Islet precursor cell (in vitro differentiated cells): ENCODE data around the gene SMARCA2.
A peak's percentile ranks its signal among the peaks of the same experiment; 100 is the strongest.

Source experiments
- DNase-seq: peaks from one replicate; pipeline ENCODE4 v3.0.0-alpha.2; 2018

SMARCA2 gene

GRCh38 chr9:2014696-2015580 is at the start of gene SMARCA2:
Gene SMARCA2 (plus strand): TSS chr9:2015347. CDS start chr9:2029023, 13,676 bp downstream.
- DNase-seq: peak; percentile 99

GRCh38 chr9:1966725-1967366 is 48.3 kb upstream of the SMARCA2 start:
- DNase-seq: no peak

- no peak for DNase-seq
Observed at GRCh38 chr9:1969160-1969559, 46.0 kb upstream of the SMARCA2 start.

GRCh38 chr9:1969898-1970297 is 45.2 kb upstream of the SMARCA2 start:
- DNase-seq: no peak

GRCh38 chr9:1972672-1973071 is 42.5 kb upstream of the SMARCA2 start:
- no peak for DNase-seq

GRCh38 chr9:1977026-1977425 is 38.1 kb upstream of the SMARCA2 start:
- no peak for DNase-seq

GRCh38 chr9:1978941-1979340 is 36.2 kb upstream of the SMARCA2 start:
- DNase-seq: no peak

GRCh38 chr9:1979741-1980367 is 35.3 kb upstream of the SMARCA2 start:
- DNase-seq: no peak

- no peak for DNase-seq
Observed at GRCh38 chr9:1980387-1980786, 34.8 kb upstream of the SMARCA2 start.

GRCh38 chr9:1982074-1982473 is 33.1 kb upstream of the SMARCA2 start:
- no peak for DNase-seq

- DNase-seq: no peak
Observed at GRCh38 chr9:1986341-1986740, 28.8 kb upstream of the SMARCA2 start.

GRCh38 chr9:1989500-1989899 is 25.6 kb upstream of the SMARCA2 start:
- DNase-seq: no peak

GRCh38 chr9:1994180-1994579 is 21.0 kb upstream of the SMARCA2 start:
- DNase-seq: no peak

- DNase-seq: no peak
Observed at GRCh38 chr9:1995084-1995483, 20.1 kb upstream of the SMARCA2 start.

GRCh38 chr9:1996156-1996555 is 19.0 kb upstream of the SMARCA2 start:
- no peak for DNase-seq

- DNase-seq: no peak
Observed at GRCh38 chr9:1997646-1998045, 17.5 kb upstream of the SMARCA2 start.

GRCh38 chr9:1998111-1998510 is 17.0 kb upstream of the SMARCA2 start:
- DNase-seq: no peak

- DNase-seq: no peak
Observed at GRCh38 chr9:2000314-2000713, 14.8 kb upstream of the SMARCA2 start.

- DNase-seq: no peak
Observed at GRCh38 chr9:2008372-2008771, 6.8 kb upstream of the SMARCA2 start.

GRCh38 chr9:2012347-2012746 is 2.8 kb upstream of the SMARCA2 start:
- no peak for DNase-seq

- DNase-seq: no peak
Observed at GRCh38 chr9:2013743-2014475, 1.2 kb upstream of the SMARCA2 start.

- DNase-seq: peak; percentile 80
Observed at GRCh38 chr9:2015581-2016407, 647 bp downstream of the SMARCA2 start.
